LNCaP clone FGC (cell line): ENCODE results near the gene TNFAIP6.
"Not testable (repeated sequence)": the region's sequence is repeated elsewhere in the genome, so short reads cannot be mapped to it uniquely, and the experiment has no call there.

Experiments
- DNase-seq: peaks from one replicate; pipeline ENCODE4 v3.0.0-alpha.2; 2011; ENCODE audit warnings: low read depth
- H3K4me3 ChIP-seq: 2 replicates; pipeline ENCODE4 v1.5.1; 2011; ENCODE audit warnings: mild to moderate bottlenecking, low read depth, low read length, control low read depth
- TF ChIP-seq, protein P1 (sequence below): IDR thresholded peaks from 2 replicates; pipeline ENCODE4 v1.5.1; 2012; ENCODE audit warnings: mild to moderate bottlenecking; ENCODE audit not compliant: control insufficient read depth, insufficient read depth; ENCODE audit errors: extremely low read depth

The TNFAIP6 gene

DNA sequence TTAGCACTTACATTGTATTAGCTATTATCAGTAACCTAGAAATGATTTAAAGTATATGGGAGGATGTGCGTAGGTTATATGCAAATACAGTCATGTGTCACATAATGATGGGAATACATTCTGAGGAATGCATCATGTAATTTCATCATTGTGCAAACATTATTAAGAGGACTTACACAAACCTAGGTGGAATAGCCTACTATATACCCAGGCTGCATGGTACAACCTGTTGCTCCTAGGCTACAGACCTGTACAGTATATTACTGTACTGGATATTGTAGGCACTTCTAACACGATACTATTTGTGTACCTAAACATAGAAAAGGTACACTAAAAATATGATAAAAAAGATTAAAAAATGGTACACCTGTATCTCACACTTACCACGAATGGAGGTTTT, 60.3 kb downstream of the TNFAIP6 start:
- TF ChIP-seq, protein P1, sequence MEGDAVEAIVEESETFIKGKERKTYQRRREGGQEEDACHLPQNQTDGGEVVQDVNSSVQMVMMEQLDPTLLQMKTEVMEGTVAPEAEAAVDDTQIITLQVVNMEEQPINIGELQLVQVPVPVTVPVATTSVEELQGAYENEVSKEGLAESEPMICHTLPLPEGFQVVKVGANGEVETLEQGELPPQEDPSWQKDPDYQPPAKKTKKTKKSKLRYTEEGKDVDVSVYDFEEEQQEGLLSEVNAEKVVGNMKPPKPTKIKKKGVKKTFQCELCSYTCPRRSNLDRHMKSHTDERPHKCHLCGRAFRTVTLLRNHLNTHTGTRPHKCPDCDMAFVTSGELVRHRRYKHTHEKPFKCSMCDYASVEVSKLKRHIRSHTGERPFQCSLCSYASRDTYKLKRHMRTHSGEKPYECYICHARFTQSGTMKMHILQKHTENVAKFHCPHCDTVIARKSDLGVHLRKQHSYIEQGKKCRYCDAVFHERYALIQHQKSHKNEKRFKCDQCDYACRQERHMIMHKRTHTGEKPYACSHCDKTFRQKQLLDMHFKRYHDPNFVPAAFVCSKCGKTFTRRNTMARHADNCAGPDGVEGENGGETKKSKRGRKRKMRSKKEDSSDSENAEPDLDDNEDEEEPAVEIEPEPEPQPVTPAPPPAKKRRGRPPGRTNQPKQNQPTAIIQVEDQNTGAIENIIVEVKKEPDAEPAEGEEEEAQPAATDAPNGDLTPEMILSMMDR = no peak
- DNase-seq = no peak

DNA sequence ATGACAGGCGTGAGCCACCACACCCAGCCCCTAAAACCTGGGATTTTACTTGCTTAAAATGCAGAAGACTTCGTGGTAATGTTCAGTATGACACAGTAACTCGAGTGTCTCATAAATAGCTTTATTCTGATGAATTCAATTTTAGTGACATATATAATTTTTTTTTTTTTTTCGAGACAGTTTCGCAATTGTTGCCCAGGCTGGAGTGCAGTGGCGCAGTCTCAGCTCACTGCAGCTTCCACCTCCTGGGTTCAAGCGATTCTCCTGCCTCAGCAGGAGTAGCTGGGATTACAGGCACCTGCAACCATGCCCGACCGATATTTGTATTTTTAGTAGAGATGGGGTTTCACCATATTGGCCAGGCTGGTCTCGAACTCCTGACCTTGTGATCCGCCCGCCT, 64.3 kb downstream of the TNFAIP6 start:
- DNase-seq = not testable (repeated sequence)

More for the DNA sequence above, 60.3 kb downstream of the TNFAIP6 start:
- no peak overlapping the region for H3K4me3 ChIP-seq

DNA sequence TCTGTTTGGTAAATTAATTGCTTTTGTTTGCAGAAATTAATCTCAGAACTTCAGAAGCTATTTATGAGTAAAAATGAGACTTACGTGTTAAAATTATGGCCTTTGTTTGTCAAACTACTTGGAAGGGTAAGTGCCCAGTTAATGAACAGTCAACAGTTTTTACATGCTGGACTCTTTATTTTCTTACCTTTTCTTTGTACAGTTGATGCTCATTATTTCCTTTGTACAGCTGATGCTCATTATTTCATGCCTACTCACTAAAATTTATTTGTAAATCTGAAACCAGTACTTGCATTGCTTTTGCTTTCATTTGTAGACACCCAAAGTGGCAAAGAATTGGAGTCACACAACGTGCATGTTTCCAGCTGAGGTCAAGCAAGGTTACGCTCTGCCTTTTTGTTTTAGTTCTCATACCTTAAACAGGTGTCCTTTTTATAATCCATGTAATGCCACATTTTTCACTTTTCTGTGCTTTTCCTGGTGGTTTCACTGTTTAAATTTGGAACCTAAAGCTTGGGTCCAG, 65.6 kb downstream of the TNFAIP6 start:
- DNase-seq = no peak
- H3K4me3 ChIP-seq = no peak overlapping the region
- TF ChIP-seq, protein P1 = no peak

More for the DNA sequence above, 64.3 kb downstream of the TNFAIP6 start:
- not testable (repeated sequence) for H3K4me3 ChIP-seq

DNA sequence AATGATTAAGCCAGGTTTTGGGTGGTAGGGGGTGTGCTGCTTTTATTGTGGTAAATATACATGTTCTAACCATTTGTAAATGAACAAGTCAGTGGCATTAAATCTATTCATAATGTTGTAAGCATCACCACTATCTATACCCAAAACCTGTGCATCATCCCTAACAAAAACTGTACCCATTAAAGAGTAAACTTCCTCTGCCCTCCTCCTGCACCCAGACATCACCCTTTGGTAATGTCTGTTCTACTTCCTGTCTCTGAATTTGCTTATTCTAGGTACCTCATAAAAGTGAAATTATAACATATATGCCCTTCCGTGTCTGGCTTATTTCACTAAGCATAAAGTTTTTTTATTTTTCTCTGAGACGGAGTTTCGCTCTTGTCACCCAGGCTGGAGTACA, 66.4 kb downstream of the TNFAIP6 start:
- no peak for DNase-seq
- H3K4me3 ChIP-seq = no peak overlapping the region
- TF ChIP-seq, protein P1 = no peak
